HEK293 (cell line): ENCODE data around the gene EZH1.

Source experiments
- BCL11B ChIP-seq: fragments of 450-650 bp; formaldehyde crosslinking; IDR thresholded peaks from 2 replicates; pipeline ENCODE4 v1.5.1; 2016; ENCODE audit warnings: low read depth, missing biosample characterization, missing genetic modification characterization
- HOXC10 ChIP-seq: sonication (generic); formaldehyde crosslinking; IDR thresholded peaks from 2 replicates; pipeline ENCODE4 v1.8.1; 2023; ENCODE audit warnings: mild to moderate bottlenecking, missing genetic modification reagents
- IKZF3 ChIP-seq: fragments of 450-650 bp; IDR thresholded peaks from 2 replicates; pipeline ENCODE4 v1.5.0; 2018; ENCODE audit warnings: missing biosample characterization, mild to moderate bottlenecking, missing genetic modification characterization, moderate library complexity
- PRDM1 ChIP-seq: fragments of 450-650 bp; formaldehyde crosslinking; IDR thresholded peaks from 2 replicates; pipeline ENCODE4; 2016; ENCODE audit warnings: missing biosample characterization, missing genetic modification characterization
- PRDM2 ChIP-seq: fragments of 450-650 bp; formaldehyde crosslinking; IDR thresholded peaks from 2 replicates; pipeline ENCODE4 v1.5.1; 2016; ENCODE audit warnings: missing biosample characterization, missing genetic modification characterization, borderline replicate concordance
- SP2 ChIP-seq: fragments of 450-650 bp; formaldehyde crosslinking; IDR thresholded peaks from 2 replicates; pipeline ENCODE4 v1.5.1; 2016; ENCODE audit warnings: missing biosample characterization, missing genetic modification characterization
- TSHZ1 ChIP-seq: fragments of 450-650 bp; formaldehyde crosslinking; IDR thresholded peaks from 2 replicates; pipeline ENCODE4 v1.5.1; 2016; ENCODE audit warnings: missing biosample characterization, missing genetic modification characterization, borderline replicate concordance
- ZBTB21 ChIP-seq: fragments of 450-650 bp; formaldehyde crosslinking; IDR thresholded peaks from 2 replicates; pipeline ENCODE4 v1.5.1; 2017; ENCODE audit warnings: missing biosample characterization, missing genetic modification characterization
- ZNF221 ChIP-seq: fragments of 450-650 bp; formaldehyde crosslinking; IDR thresholded peaks from 2 replicates; pipeline ENCODE4 v1.5.1; 2017; ENCODE audit warnings: missing biosample characterization, missing genetic modification characterization, borderline replicate concordance
- ZNF24 ChIP-seq: fragments of 450-650 bp; formaldehyde crosslinking; IDR thresholded peaks from 2 replicates; pipeline ENCODE4 v1.5.1; 2016; ENCODE audit warnings: missing biosample characterization, missing genetic modification characterization
- ZNF266 ChIP-seq: fragments of 450-650 bp; formaldehyde crosslinking; IDR thresholded peaks from 2 replicates; pipeline ENCODE4 v1.5.1; 2016; ENCODE audit warnings: missing biosample characterization, missing genetic modification characterization, low read depth
- ZNF394 ChIP-seq: fragments of 450-650 bp; formaldehyde crosslinking; IDR thresholded peaks from 2 replicates; pipeline ENCODE4 v1.5.1; 2016; ENCODE audit warnings: missing biosample characterization, missing genetic modification characterization, mild to moderate bottlenecking, moderate library complexity, borderline replicate concordance
- ZNF488 ChIP-seq: fragments of 450-650 bp; formaldehyde crosslinking; IDR thresholded peaks from 2 replicates; pipeline ENCODE4 v1.5.1; 2016; ENCODE audit warnings: missing biosample characterization, missing genetic modification characterization
- ZNF518A ChIP-seq: fragments of 450-650 bp; formaldehyde crosslinking; conservative IDR thresholded peaks from 2 replicates; pipeline ENCODE4 v1.5.1; 2016; ENCODE audit warnings: low read depth, missing biosample characterization, missing genetic modification characterization
- ZNF707 ChIP-seq: fragments of 450-650 bp; formaldehyde crosslinking; IDR thresholded peaks from 2 replicates; pipeline ENCODE4 v1.5.1; 2016; ENCODE audit warnings: missing biosample characterization, missing genetic modification characterization
- TF ChIP-seq, protein P1 (sequence below): fragments of 450-650 bp; formaldehyde crosslinking; IDR thresholded peaks from 2 replicates; pipeline ENCODE4 v1.5.1; 2016; ENCODE audit warnings: missing biosample characterization, missing genetic modification characterization
- TF ChIP-seq, protein P2 (sequence below): fragments of 450-650 bp; formaldehyde crosslinking; IDR thresholded peaks from 2 replicates; pipeline ENCODE4 v1.5.1; 2016; ENCODE audit warnings: missing biosample characterization, missing genetic modification characterization
- TF ChIP-seq, protein P3 (sequence below): fragments of 450-650 bp; formaldehyde crosslinking; IDR thresholded peaks from 2 replicates; pipeline ENCODE4 v1.5.1; 2016; ENCODE audit warnings: missing biosample characterization, missing genetic modification characterization

Gene EZH1

GRCh38 chr17:42773290-42774035, 28.6 kb upstream of the EZH1 start, which contains the start of gene VPS25 (continued):
- TF ChIP-seq ZNF518A (peak; percentile 94), ZNF488 (tag by site-specific recombination) (no peak), ZNF221 (no peak), PRDM1 (tag by site-specific recombination) (no peak), TSHZ1 (tag by site-specific recombination) (peak; percentile 35; the same call in 1 of the 2 replicates), HOXC10 (no peak), ZNF266 (tag by site-specific recombination) (no peak), ZNF24 (tag by site-specific recombination) (peak; percentile 76), SP2 (tag by site-specific recombination) (peak; percentile 69), IKZF3 (tag by site-specific recombination) (0 out of 2 replicates have a peak, but pooled peaks have one; percentile 27), ZNF707 (tag by site-specific recombination) (no peak), PRDM2 (no peak), ZNF394 (tag by site-specific recombination) (peak; percentile 61; the same call in 1 of the 2 replicates), ZBTB21 (tag by site-specific recombination) (peak; percentile 45; the same call in 1 of the 2 replicates), BCL11B (no peak)
- TF ChIP-seq, protein P1, sequence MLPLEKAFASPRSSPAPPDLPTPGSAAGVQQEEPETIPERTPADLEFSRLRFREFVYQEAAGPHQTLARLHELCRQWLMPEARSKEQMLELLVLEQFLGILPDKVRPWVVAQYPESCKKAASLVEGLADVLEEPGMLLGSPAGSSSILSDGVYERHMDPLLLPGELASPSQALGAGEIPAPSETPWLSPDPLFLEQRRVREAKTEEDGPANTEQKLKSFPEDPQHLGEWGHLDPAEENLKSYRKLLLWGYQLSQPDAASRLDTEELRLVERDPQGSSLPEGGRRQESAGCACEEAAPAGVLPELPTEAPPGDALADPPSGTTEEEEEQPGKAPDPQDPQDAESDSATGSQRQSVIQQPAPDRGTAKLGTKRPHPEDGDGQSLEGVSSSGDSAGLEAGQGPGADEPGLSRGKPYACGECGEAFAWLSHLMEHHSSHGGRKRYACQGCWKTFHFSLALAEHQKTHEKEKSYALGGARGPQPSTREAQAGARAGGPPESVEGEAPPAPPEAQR (tag by site-specific recombination): peak; percentile 57; the same call in 1 of the 2 replicates
- TF ChIP-seq, protein P2, sequence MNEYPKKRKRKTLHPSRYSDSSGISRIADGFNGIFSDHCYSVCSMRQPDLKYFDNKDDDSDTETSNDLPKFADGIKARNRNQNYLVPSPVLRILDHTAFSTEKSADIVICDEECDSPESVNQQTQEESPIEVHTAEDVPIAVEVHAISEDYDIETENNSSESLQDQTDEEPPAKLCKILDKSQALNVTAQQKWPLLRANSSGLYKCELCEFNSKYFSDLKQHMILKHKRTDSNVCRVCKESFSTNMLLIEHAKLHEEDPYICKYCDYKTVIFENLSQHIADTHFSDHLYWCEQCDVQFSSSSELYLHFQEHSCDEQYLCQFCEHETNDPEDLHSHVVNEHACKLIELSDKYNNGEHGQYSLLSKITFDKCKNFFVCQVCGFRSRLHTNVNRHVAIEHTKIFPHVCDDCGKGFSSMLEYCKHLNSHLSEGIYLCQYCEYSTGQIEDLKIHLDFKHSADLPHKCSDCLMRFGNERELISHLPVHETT (tag by site-specific recombination): peak; percentile 89
- TF ChIP-seq, protein P3, sequence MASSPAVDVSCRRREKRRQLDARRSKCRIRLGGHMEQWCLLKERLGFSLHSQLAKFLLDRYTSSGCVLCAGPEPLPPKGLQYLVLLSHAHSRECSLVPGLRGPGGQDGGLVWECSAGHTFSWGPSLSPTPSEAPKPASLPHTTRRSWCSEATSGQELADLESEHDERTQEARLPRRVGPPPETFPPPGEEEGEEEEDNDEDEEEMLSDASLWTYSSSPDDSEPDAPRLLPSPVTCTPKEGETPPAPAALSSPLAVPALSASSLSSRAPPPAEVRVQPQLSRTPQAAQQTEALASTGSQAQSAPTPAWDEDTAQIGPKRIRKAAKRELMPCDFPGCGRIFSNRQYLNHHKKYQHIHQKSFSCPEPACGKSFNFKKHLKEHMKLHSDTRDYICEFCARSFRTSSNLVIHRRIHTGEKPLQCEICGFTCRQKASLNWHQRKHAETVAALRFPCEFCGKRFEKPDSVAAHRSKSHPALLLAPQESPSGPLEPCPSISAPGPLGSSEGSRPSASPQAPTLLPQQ (tag by site-specific recombination): peak; percentile 60
